Stimulated activated CD4-positive, alpha-beta T cell treated with anti-CD3 and anti-CD28 coated beads, Interleukin-1b, Interleukin-23, amount 100 ng/mL, for 24 hours (primary cell): ENCODE data around the gene SCN1B.
"Not testable (repeated sequence)": the region's sequence is repeated elsewhere in the genome, so short reads cannot be mapped to it uniquely, and the experiment has no call there.

ENCODE experiments used
- DNase-seq, 4 experiments: peaks; one replicate each; pipeline ENCODE4 v3.0.0-alpha.2; 2020; ENCODE audit warnings: low read depth in 4 of 4, low spot score in 1 of 4

Gene SCN1B

DNA sequence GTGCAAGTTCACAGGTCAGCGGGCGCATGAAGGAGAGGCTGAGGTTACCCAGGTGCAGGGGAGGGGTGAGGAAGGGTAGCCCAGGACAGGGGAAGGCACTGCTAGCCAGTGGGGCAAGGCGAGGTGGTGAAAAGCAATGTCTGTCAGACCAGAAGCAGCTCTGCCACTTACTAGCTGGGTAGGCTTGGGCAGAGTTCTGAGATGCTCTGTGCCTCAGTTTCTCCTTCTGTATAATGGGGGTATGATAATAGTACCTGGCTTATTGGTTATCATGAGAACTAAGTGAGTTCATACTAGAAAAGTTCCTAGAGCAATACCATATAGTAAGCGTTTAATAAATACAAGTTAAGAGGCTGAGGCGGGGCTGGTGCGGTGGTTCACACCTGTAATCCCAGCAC is 14.3 kb upstream of the SCN1B start:
- DNase-seq: no peak

DNA sequence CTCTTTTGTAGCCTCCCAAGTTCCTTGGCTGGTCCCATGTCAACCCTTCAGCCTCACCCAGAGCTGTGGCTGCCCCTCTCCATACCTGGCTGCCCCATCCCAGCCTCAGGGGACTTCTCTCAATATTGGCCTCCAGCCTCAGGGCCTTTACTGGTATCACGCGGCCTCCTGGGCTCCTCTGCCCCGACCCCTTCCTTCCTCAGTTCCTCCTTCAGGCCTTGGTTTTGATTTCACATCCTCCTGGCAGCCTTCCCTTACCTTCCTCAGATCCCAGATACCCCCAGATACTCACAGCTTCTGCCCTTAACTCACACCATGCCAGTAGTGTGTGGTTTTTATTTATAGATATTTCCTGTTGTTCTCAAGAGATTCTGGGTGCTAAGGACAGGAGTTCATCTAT is 12.8 kb upstream of the SCN1B start:
- DNase-seq: no peak

DNA sequence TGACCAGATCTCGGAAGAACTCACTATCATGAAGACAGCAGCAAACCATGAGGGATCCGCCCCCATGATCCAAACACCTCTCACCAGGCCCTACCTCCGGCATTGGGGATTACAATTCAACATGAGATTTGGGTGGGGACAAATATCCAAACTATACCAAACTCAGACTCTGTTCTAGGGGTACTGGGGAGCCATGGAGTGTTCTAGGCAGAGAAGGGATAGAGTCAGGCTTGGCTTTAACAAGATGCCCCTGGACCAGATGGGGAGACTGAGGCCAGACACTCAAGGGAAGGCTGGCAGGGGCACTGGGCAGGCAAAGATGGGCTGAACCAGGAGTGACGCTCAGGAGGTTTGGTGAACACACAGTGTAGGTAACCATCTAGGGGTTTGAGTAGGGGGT is 11.9 kb upstream of the SCN1B start:
- no peak for DNase-seq

DNA sequence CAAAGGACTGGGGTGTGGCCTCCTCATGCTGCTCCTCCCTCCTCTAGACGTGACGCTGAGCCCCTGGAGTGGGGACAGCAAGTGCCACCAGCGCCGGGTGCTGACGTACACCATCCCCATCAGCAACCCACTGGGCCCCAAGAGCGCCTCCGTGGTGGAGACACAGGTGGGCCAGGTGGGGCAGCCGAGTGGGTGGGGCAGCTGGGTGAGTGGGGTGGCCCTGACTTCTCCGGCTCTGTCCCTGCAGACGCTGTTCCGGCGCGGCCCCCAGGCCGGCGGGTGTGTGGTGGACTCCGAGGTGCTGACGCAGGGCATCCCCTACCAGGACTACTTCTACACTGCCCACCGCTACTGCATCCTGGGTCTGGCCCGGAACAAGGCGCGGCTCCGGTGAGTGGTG is 11.1 kb upstream of the SCN1B start:
- DNase-seq: no peak

DNA sequence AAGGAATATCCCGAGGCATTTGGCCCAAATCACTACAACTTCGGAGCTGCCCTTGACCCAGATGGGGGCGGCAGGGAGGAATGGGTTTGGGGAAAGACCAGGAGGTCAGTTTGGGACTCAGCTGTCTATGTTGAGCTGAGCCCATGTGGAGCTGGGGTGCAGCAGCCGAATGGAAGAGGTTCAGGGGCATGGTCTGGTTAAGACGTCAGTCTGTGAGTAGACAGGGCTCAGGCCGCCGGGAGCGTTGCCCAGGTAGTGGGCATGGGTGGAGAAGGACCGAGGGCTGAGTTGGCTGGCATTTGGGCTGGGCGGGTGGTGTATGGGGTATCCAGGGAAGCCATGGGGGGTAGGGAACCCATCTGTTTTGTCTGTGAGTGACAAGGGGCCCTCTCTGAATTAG is 9.3 kb upstream of the SCN1B start:
- DNase-seq: no peak

DNA sequence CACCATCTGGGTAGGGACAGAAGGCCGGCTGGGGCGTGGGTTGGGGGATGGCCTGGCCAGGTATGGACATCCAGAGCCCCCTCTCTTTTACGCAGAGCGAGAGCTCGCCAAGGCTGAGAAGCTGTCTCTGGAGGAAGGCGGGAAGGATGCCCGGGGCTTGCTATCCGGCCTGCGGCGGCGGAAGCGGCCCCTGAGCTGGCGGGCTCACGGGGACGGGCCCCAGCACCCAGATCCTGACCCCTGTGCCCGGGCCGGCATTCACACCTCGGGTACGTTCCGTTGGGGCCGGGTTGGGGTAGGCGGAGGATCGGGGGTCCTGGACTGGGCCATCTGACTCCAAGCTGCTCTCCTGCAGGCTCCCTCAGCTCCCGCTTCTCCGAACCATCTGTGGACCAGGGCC is 8.7 kb upstream of the SCN1B start:
- DNase-seq: no peak

DNA sequence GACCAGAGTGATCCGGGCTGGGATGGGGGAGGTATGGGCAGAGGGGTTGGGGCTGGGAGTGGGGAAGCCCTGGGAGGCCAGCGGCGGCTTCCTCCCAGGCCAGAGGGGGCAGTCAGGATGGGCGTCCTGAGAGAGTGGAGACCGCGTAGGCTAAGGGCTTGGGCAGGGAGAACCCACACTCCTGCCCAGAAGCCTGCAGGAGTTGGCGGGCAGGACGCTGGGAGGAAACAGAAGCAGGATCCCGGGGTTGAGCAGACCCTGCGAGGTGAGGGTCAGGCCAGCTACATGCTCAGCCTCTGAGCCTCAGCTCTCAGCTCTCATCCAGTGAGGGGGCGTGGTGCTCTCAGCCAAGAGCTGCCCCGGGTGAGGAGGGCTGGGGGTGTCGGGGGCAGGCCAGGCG is 7.8 kb upstream of the SCN1B start:
- DNase-seq: no peak

DNA sequence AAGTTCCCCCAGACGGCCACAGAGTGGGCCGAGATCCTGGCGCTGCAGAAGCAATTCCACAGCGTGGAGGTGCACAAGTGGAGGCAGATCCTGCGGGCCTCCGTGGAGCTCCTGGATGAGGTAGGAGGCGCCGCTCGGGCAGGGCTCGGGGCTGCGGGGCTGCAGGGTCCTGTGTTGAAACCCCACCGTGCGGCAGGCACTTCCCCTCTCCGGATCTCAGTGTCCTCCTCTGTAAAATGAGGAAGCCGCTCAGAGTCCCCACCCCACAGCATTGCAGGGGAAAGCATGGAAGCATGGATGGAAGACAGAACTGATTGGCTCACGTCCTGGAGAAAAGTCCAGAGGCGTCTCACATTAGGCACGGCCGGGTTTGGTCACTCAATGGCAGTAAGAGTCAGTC is 6.8 kb upstream of the SCN1B start:
- DNase-seq: no peak

DNA sequence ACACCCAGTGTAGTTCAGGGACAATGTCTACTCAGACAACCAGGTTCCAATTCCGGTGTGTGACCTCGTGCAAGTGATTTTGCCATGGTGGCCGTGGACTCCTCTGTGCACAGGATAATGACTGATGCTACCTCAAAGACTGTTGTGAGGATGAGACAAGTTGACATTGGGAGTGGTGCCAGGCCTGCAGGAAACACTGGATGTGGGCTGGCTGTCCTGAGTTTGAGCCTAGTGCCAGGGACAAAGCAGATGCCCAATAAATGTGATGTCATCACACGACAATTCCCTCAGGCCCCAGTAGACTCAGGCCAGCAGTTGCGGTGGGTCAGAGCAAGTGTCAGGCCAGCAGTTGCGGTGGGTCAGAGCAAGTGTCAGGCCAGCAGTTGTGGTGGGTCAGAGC is 6.2 kb upstream of the SCN1B start:
- no peak for DNase-seq

DNA sequence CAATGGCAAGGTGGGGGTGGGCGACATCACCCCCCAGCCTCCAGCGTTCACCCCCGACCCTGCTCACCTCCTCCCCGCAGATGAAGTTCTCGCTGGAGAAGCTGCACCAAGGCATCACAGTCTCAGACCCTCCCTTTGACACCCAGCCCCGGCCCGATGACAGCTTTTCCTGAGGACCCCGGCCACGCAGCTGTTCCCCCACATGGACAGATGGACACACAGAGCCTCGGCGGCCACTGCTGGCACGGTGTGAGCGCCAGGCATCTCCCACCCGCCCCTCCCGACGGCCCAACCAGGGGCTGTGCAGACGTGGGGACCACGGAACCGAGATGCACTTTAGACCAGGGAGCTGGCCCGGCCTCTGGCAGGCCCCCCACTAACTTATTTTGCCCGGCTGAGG is 4.3 kb upstream of the SCN1B start:
- no peak for DNase-seq

DNA sequence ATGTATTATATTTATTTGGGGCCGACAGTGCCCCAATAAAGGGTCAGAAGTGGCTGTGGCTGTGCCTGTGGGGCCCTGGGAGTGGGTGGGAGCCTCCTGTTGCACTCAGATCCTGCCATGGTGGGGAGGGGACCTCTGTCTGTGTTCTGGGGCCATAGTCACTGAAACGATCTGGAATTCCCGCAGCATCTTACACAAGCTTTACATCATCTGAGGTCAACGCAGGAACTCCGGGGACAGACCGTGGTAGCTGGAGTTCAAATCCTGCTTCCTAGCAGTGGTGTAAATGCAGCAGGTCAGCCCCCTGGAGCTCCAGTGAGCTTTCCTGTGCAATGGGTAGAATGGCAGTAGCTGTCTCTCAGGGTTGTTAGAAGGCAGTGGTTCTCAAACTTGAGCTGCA is 3.9 kb upstream of the SCN1B start:
- no peak for DNase-seq

DNA sequence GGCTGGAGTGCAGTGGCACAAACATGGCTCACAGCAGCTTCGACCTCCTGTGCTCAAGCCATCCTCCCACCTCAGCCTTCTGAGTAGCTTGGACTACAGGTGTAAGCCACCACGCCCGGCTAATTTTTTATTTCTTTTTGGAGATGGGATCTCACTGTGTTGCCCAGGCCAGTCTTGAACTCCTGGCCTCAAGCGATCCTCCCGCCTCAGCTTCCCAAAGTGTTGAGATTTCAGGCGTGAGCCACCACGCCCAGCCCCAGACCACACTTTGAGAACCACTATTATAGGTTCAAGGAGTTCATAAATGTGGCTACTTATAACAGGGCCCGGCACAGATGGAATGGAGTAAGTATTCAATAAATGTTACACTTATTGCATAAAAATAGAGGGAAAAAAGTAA is 3.3 kb upstream of the SCN1B start:
- no peak for DNase-seq

DNA sequence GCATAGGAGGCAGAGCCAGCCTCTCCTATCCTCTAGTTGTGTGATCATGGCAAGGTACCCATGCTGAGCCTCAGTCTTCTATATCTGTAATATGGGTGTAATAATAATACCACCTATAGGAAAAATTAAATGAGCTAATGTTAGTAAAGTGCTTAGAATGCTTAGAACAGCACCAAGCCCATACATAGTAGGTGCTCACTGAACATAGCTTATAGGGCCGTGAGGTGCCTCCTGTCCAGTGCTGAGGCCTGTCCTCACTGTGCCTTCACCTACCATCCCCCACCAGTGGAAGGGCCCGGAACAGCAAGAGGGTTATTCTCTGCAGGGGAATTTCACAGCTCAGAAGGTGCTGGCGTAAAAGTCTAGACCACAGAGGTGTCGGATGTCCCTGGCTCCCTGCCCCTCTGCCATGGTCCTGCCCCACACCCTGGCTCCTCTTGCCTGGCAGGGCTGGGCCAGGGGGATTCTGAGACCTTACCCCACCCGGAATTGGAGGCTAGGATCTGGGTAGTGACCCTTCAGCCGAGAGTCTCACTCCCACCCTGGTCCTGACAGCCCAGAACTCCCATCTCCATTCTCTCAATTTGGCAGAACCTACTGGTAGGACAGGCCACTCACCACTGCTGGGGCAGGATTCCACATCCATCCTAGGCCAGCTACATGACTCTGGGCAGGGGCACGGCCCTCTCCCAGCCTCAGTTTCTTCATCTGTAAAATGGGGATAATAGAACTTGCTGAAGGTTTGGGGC is 2.2 kb upstream of the SCN1B start:
- no peak for DNase-seq

DNA sequence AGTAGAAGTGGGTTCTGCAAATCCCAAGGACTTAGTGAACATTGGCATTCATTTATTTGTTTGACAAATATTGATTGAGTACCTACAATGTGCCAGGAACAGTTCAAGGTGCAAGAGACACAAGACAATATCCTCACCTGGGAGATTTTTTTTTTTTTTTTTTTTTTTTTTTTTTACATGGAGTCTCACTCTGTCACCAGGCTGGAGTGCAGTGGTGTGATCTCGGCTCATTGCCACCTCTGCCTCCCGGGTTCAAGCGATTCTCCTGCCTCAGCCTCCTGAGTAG is 1.7 kb upstream of the SCN1B start:
- DNase-seq: not testable (repeated sequence)

DNA sequence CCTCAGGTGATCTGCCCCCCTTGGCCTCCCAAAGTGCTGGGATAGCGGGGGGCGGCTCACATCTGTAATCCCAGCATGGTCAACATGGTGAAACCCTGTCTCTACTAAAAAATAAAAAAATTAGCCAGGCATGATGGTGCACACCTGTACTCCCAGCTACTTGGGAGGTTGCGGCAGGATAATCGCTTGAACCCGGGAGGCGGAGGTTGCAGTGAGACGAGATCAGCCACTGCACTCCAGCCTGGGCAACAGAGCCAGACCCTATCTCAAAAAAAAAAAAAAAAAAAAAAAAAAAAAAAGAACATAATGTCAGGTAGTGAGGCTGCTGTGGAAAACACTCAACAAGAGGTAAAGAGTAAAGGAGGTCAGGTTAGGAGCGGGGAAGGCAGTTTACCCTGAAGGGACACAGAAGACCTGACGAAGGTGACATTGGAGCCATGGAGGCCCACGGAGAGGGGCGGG is 964 bp upstream of the SCN1B start:
- DNase-seq: not testable (repeated sequence)

DNA sequence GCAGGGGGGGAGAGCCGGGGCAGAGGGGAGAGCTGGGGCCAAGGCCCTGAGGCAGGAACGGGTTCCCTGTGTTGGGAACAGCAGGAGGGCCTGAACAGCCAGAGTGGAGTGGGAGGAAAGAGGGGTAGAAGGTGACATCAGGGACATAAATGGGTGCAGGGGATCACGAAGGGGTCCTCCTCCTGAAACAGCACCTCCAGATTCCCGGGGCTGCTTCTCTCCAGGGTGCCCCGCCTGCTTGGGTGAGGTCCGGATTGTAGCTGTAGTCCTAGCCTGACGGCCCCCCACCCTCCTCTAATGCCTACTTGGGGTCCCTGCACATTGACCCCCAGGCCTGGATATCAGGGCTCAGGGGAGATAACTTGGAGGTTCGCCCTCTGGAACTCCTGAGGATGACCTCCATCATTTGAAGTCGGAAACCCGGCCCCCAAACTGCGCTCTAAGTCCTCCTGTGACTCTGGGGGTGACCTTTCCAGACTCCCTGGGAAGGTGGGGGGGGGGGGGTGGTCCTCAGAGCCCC is 473 bp upstream of the SCN1B start:
- no peak for DNase-seq

DNA sequence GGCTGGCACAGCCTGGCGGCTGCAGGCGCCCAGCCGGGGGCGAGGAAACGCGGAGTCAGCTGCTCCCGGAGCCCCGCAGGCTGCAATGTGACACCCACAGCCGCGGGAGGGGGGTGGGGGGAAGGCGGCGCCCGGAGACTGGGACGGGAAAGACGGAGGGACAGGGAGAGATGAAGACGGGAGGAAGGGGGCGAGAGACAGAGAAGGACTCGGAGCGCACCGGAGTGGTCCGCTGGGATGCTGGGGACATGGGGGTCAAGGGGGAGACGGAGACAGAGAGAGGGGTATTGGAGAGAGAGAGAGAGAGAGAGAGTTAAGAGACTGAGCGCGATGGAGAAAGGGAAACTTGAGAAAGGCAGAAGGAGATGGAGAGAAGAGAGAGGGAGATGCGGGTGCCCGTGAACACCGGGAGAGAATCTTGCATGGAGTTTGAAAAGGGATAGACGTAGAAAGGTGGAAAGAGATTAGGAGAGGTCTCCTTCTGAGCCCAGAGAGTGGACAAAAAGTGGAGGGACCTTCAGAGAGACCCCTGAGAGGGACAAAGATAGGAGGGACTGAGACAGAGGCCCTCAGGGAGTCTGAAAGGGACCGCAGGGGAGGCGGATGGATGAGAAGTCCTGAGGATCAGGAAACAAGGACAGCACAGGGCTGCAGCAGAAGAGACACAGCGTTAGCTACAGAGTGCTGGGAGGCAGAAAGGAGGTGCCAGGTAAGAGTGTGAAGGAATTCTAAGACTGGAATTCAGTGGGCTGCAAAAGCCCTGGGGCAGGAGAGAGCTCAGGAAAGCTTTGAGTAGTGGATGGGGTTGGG is 1.0 kb downstream of the SCN1B start:
- no peak for DNase-seq

DNA sequence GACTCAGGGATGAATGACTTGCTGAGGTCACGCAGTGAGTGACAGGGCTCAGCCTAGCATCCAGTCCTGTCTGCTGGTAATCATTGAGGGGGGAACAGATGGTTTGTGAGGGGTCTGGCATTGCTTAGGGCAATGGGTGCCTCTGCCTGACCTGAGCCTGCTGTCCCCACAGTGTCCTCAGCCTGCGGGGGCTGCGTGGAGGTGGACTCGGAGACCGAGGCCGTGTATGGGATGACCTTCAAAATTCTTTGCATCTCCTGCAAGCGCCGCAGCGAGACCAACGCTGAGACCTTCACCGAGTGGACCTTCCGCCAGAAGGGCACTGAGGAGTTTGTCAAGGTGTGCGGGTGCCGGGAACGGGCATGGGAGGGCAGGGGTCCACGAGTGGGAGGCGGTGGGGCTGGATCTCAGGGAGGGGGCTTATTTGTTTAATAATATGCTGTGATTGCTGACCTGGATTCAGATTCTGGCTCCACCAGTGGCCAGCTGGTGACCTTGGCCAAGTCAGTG is 2.1 kb downstream of the SCN1B start:
- no peak for DNase-seq

DNA sequence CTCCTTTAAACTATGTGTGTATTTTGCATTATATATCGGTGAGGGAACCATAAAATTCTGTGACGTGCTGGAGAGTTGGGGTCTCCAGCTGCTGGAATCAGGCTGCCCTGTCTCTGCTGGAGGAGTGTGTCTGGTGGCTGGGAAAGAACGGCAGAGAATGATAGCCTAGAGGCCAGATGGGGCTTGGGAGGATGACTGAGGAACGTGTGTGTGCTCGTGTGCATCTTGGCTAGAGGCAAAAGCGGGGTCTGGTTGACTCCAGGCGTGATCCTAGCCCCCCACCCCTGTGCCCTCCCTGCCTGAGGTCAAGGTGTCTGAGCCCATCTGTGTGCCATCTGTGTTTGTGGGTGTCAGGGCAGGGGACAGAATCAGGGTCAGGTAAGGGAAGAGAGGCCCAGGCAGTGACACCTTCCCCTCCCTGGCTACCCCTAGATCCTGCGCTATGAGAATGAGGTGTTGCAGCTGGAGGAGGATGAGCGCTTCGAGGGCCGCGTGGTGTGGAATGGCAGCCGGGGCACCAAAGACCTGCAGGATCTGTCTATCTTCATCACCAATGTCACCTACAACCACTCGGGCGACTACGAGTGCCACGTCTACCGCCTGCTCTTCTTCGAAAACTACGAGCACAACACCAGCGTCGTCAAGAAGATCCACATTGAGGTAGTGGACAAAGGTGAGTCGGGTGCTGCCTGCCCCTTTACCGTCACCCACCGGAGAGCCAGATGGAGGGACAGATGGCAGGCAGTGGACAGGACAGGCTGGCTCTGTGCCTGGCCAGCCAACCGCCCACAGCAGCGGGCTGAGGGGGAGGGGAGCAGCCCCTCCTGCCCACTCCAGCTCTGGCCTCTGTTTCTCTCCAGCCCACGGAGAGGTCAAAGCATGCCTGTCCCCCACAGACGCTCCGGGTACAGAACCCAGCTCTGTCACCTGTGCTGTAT is 3.1 kb downstream of the SCN1B start:
- no peak for DNase-seq

DNA sequence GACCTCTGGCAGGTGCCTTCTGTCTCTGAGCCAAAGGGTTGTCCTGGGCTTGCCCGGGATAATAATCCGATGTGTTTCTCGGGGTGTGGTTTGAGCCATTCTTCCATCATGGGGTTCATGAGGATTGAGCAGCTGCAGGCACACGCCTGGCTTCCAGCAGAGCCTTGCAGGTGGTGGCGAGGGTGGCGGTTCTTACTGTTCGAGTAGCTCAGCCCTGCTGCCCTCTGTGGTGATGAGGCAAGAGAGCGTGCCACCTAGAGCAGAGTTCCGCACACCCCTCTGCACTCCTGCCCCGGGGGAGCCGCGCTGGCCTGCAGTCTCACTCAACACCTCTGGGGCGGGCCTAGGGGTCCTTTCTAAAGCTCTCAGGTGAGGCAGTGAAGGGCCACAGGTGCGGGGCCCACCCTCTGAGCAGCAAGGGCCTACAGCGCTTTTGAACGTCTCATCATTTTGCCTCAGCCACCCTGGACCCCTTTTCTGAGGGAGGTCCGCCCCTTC is 3.8 kb downstream of the SCN1B start:
- DNase-seq: no peak
